Measurements from ENCODE around the gene TBX6. TPM values are rescaled to one million over a fixed set of nuclear protein-coding genes. Genes with fewer than 3 reads are reported as not detected.
"Not testable (repeated sequence)": the region's sequence is repeated elsewhere in the genome, so short reads cannot be mapped to it uniquely, and the experiment has no call there.

The TBX6 gene
- total RNA-seq, 2 donors from 2014 or later = 0.85 to 1.6 TPM

DNA sequence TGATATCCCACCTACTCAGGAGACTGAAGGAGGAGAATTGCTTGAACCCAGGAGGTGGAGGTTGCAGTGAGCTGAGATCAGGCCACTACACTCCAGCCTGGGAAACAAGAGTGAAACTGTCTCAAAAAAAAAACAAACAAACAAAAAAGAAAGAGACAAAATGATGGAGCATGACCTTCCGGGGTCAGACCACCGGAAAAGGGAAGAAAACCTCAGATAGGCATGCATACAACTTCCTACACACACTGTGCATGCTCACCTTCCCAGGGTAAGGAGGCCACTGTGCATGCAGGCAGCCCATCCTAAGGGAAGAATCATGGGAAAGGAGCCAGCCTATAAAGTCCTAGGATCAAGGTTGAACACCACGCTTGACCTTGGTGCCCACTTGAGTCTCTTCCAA lies 40.9 kb upstream of the TBX6 start:
- Histone ChIP-seq H3K4me1 (no peaks in the 10 kb centered on the region), H3K9ac (ENCODE audit: low read depth in 2 of 2, low read length in 2 of 2) (no peak overlapping the region), H3K9me3 (no peaks in the 10 kb centered on the region), H3K4me3 (no peak overlapping the region), H3K36me3 (no peaks in the 10 kb centered on the region), H3K27ac (no peak overlapping the region), H3K27me3 (no peaks in the 10 kb centered on the region)
- DNase-seq = no peak
- intact Hi-C loops (cut with DNase I) = no loop called here
- TF ChIP-seq, protein P1, sequence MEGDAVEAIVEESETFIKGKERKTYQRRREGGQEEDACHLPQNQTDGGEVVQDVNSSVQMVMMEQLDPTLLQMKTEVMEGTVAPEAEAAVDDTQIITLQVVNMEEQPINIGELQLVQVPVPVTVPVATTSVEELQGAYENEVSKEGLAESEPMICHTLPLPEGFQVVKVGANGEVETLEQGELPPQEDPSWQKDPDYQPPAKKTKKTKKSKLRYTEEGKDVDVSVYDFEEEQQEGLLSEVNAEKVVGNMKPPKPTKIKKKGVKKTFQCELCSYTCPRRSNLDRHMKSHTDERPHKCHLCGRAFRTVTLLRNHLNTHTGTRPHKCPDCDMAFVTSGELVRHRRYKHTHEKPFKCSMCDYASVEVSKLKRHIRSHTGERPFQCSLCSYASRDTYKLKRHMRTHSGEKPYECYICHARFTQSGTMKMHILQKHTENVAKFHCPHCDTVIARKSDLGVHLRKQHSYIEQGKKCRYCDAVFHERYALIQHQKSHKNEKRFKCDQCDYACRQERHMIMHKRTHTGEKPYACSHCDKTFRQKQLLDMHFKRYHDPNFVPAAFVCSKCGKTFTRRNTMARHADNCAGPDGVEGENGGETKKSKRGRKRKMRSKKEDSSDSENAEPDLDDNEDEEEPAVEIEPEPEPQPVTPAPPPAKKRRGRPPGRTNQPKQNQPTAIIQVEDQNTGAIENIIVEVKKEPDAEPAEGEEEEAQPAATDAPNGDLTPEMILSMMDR (IDR thresholded peaks at IDR 0.05) = no peak

DNA sequence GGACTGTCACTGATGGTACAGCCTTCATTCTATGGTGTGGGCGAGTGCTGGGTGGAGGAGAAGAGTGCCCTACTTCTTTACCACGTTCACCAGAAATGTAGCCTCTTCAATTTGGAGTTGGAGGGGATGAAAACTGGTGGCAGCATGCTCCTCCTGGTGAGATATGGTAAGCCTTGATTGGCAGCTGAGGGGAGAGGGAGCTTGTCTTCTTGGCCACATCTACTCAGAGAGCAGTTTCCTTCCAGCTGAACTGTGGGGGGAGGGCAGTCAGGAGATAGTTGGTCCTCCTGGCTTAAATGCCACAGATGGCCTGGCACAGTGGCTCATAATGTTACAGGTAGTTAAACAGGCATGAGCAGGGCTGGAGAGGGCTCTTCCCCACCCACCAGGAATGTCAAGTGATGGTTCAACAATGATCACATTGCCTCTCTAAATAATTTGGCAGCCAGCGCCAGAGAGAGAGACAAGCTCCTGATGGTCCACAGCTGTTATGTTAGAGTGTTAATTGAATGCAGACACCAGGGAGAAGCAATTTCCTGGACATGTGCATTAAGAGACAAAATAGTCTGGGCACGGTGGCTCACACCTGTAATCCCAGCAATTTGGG lies 40.2 kb upstream of the TBX6 start:
- Histone ChIP-seq H3K9me3 (no peaks in the 10 kb centered on the region), H3K27me3 (no peaks in the 10 kb centered on the region), H3K9ac (ENCODE audit: low read depth in 2 of 2, low read length in 2 of 2) (no peak overlapping the region), H3K27ac (no peak overlapping the region), H3K36me3 (no peaks in the 10 kb centered on the region), H3K4me3 (no peak overlapping the region), H3K4me1 (no peaks in the 10 kb centered on the region)
- no peak for DNase-seq
- TF ChIP-seq, protein P1 (IDR thresholded peaks at IDR 0.05) = no peak
- intact Hi-C loops (cut with DNase I) = no loop called here

DNA sequence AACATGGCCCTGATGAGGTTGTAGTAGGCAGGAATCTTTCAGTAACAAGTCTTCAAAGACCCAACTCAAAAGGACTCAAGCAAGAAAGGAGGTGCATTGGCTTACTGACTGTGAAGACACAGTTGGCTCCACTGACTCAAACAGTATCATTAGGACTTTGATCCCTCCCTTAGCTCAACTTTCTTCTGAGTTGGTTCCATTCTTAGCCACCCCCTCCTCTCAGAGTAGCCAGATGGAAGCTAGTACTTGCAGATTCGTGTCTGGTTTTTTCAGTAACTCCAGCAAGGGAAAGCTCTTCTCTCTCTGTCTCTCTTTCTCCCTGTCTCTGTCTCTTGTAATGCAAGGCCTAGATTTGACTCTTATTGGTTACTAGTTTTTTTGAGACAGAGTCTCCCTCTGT lies 36.3 kb upstream of the TBX6 start:
- intact Hi-C loops (cut with DNase I) = no loop called here
- H3K36me3 ChIP-seq = no peaks in the 10 kb centered on the region
- H3K4me3 ChIP-seq = no peak overlapping the region

DNA sequence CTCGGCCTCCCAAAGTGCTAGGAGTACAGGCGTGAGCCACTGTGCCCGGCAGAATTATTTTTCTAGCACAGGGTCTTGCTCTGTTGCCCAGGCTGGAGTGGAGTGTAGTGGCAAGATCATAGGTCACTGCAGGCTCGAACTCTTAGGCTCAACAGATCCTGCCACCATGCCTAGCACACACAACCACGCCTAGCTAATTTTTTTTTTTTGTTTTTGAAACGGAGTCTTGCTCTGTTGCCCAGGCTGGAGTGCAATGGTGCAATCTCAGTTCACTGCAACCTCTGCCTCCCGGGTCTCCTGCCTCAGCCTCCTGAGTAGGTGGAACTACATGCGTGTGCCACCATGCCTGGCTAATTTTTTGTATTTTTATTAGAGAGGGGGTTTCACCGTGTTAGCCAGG lies 34.0 kb upstream of the TBX6 start:
- H3K9ac ChIP-seq (ENCODE audit: low read depth in 2 of 2, low read length in 2 of 2); H3K36me3 ChIP-seq; H3K4me3 ChIP-seq; H3K9me3 ChIP-seq; H3K27ac ChIP-seq; H3K27me3 ChIP-seq; DNase-seq; intact Hi-C loops (cut with DNase I): not testable (repeated sequence)
- peaks cover 12% of the 10 kb centered on the region for H3K4me1 ChIP-seq

More for the DNA sequence above, 36.3 kb upstream of the TBX6 start:
- Histone ChIP-seq H3K27me3 (no peaks in the 10 kb centered on the region), H3K9ac (ENCODE audit: low read depth in 2 of 2, low read length in 2 of 2) (no peak overlapping the region), H3K4me1 (peaks cover 3% of the 10 kb centered on the region), H3K9me3 (no peaks in the 10 kb centered on the region), H3K27ac (no peak overlapping the region)
- no peak for DNase-seq
- TF ChIP-seq, protein P1 (IDR thresholded peaks at IDR 0.05) = no peak

DNA sequence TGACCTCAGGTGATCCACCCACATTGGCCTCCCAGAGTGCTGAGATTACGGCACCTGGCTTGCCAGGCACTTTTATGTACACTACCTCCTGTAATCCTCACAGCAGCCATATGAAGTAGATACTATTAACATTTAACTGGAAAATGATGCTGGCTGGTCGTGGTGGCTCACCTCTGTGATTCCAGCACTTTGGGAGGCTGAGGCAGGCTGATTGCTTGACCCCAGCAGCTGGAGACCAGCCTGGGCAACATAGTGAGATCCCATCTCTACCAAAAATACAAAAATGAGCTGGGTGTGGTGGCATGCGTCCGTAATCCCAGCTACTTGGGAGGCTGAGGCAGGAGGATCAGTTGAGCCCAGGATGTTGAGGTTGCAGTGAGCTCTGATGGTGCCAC lies 33.3 kb upstream of the TBX6 start:
- peak overlapping the region; percentile 15 for H3K27ac ChIP-seq
- no peak overlapping the region for H3K4me3 ChIP-seq
- H3K9me3 ChIP-seq = no peaks in the 10 kb centered on the region
- TF ChIP-seq, protein P1 (IDR thresholded peaks at IDR 0.05) = no peak
- H3K9ac ChIP-seq (ENCODE audit: low read depth in 2 of 2, low read length in 2 of 2) = no peak overlapping the region
- DNase-seq = no peak
- peaks cover 12% of the 10 kb centered on the region for H3K4me1 ChIP-seq
- no peaks in the 10 kb centered on the region for H3K27me3 ChIP-seq
- H3K36me3 ChIP-seq = no peaks in the 10 kb centered on the region
- intact Hi-C loops (cut with DNase I) = no loop called here

DNA sequence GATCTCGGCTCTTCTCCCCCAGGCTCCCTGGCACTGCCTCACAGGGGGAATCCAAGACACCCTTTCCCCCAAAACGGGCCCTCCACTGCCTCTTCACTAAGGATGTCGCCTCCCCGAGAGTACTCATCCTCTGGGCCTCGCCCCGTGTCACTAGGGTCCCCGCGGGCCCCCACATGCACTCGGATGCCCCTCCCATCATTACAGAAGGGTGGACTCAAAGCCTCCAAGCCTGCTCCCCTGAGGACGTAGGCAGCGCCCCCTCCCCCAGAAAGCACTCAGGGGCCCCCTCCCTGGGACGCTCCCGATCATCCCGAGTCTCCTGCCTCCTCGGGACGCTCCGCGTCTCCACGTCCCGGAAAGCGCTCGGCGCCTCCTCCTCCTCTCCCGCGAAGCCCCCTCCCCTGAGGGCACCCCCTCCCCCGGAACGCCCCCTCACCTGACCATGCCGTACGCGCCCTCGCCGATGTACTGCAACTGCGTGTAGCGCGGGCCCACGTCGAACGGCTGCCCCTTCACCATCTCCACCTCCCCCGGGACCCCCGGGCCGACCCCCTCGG lies 31.0 kb upstream of the TBX6 start:
- intact Hi-C loops (cut with DNase I) = no loop called here
- peak; percentile 47 for DNase-seq
- Histone ChIP-seq H3K36me3 (peaks cover 5% of the 10 kb centered on the region), H3K4me1 (peaks cover 16% of the 10 kb centered on the region), H3K9ac (ENCODE audit: low read depth in 2 of 2, low read length in 2 of 2) (peak overlapping the region; percentile 99), H3K27ac (peak overlapping the region; percentile 98), H3K4me3 (peak overlapping the region; percentile 90), H3K9me3 (no peaks in the 10 kb centered on the region), H3K27me3 (no peaks in the 10 kb centered on the region)
- TF ChIP-seq, protein P1 (IDR thresholded peaks at IDR 0.05) = no peak
